K562 (cell line): ENCODE measurements around the gene AP2S1. TPM values are rescaled to one million over a fixed set of nuclear protein-coding genes. Genes with fewer than 3 reads are reported as not detected.
A peak's percentile ranks its signal among the peaks of the same experiment; 100 is the strongest.

ENCODE experiments used
- ATAC-seq: fragments of 200-7000 bp; cut with Tn5 transposase; 3 replicates; pipeline ENCODE4 v1.9.1; 2020; ENCODE audit warnings: moderate library complexity
- BruUV-seq: library from RNA; stranded (reverse); fragments of 400-500 nt; replicated peaks from 2 replicates; lab custom pipeline; 2021; lab: Mats Ljungman, UMichigan
- CTCF ChIA-PET: fragments of 300-600 bp; formaldehyde crosslinking; extraction: SDS; loops from one replicate; lab custom pipeline; 2021; ENCODE audit warnings: low intra/inter-chr PET ratio; lab: Yijun Ruan, JAX
- POLR2A ChIA-PET: fragments of 300-600, 350-650 bp; sonication (Branson Sonifier 250); formaldehyde crosslinking; extraction: SDS; loops from one replicate; lab custom pipeline; 2021; ENCODE audit warnings: antibody characterized with exemption, inconsistent platforms; lab: Yijun Ruan, JAX
- DNase-seq, 4 experiments: peaks; one replicate each; pipeline versions ENCODE4 v3.0.0 to v3.0.0-alpha.2; 2011 to 2018; ENCODE audit warnings: low spot score in 3 of 4, mixed read lengths in 3 of 4; ENCODE audit errors: extremely low read depth in 1 of 4
- FAIRE-seq: peaks from 2 replicates; lab custom pipeline; 2011; peaks lifted over from hg19 to GRCh38; lab: Jason Lieb, UNC
- H2AFZ ChIP-seq: 2 replicates; pipeline ENCODE4 v1.6.0; 2011; ENCODE audit warnings: low read depth, low read length, control low read depth, inconsistent platforms
- H3K27ac ChIP-seq: fragments of 200-600 bp; 3 replicates; pipeline ENCODE4 v1.8.0; 2011; ENCODE audit warnings: low read depth, mild to moderate bottlenecking, control low read depth, inconsistent platforms, low read length, moderate library complexity, mixed read lengths; ENCODE audit errors: extremely low read depth
- H3K27me3 ChIP-seq, 2 experiments: fragments of 300-600 bp in 1 of 2; 2 replicates in 1 of 2; 3 replicates in 1 of 2; pipeline versions ENCODE4 v1.6.0 to v1.8.0; 2011; ENCODE audit warnings: inconsistent platforms in 2 of 2, low read length in 2 of 2, mild to moderate bottlenecking in 1 of 2, mixed read lengths in 1 of 2, moderate library complexity in 1 of 2; ENCODE audit not compliant: control insufficient read depth in 2 of 2, insufficient read depth in 2 of 2
- H3K36me3 ChIP-seq: fragments of 300-600 bp; 3 replicates; pipeline ENCODE4 v1.8.0; 2011; ENCODE audit warnings: mild to moderate bottlenecking, low read length, inconsistent platforms; ENCODE audit not compliant: control insufficient read depth, insufficient read depth
- H3K4me1 ChIP-seq, 2 experiments: fragments of 200-600 bp in 1 of 2; replicated peaks in 1 of 2; 2 replicates in 1 of 2; 3 replicates in 1 of 2; pipeline versions ENCODE4 v1.5.1 to v1.8.0; 2011; ENCODE audit warnings: inconsistent platforms in 2 of 2, low read length in 2 of 2, mild to moderate bottlenecking in 1 of 2, mixed read lengths in 1 of 2, moderate library complexity in 1 of 2; ENCODE audit not compliant: control insufficient read depth in 2 of 2, insufficient read depth in 2 of 2
- H3K4me2 ChIP-seq: 2 replicates; pipeline ENCODE4 v1.6.1; 2011; ENCODE audit warnings: low read length, control low read depth, inconsistent platforms, mixed read lengths; ENCODE audit not compliant: insufficient read depth
- H3K4me3 ChIP-seq: fragments of 200-600 bp; sonication (generic), shearing (Covaris generic); 2 replicates; pipeline ENCODE4 v1.5.1; 2016; ENCODE audit warnings: control low read depth, inconsistent platforms
- H3K79me2 ChIP-seq: fragments of 200-600 bp; 3 replicates; pipeline ENCODE4 v1.8.0; 2011; ENCODE audit warnings: low read length, inconsistent platforms; ENCODE audit not compliant: control insufficient read depth, insufficient read depth
- H3K9ac ChIP-seq, 2 experiments: 2 replicates each; pipeline versions ENCODE4 v1.6.0 to v1.6.1; 2011; ENCODE audit warnings: low read depth in 2 of 2, low read length in 2 of 2, control low read depth in 1 of 2, inconsistent platforms in 1 of 2, mild to moderate bottlenecking in 1 of 2, mixed read lengths in 1 of 2; ENCODE audit not compliant: insufficient read depth in 1 of 2
- H3K9me1 ChIP-seq: one replicate; pipeline ENCODE4 v1.6.0; 2011; ENCODE audit warnings: inconsistent platforms, mild to moderate bottlenecking, low read length, moderate library complexity; ENCODE audit not compliant: control insufficient read depth, insufficient read depth
- H3K9me3 ChIP-seq: replicated peaks from 2 replicates; pipeline ENCODE4 v1.5.1; 2011; ENCODE audit warnings: low read depth, low read length, inconsistent platforms; ENCODE audit not compliant: control insufficient read depth, insufficient read depth
- H4K20me1 ChIP-seq: replicated peaks from 2 replicates; pipeline ENCODE4 v1.6.1; 2011; ENCODE audit warnings: low read length, inconsistent platforms, mixed read lengths; ENCODE audit not compliant: control insufficient read depth, insufficient read depth
- CBX5 ChIP-seq: IDR thresholded peaks from 2 replicates; pipeline ENCODE4 v1.6.1; 2014; ENCODE audit warnings: low read depth, borderline replicate concordance
- CSDE1 ChIP-seq, 2 experiments: fragments of 450-650 bp; IDR thresholded peaks; 2 replicates each; pipeline ENCODE4 v1.6.1; 2016; ENCODE audit warnings: mild to moderate bottlenecking in 1 of 2
- DPF2 ChIP-seq: fragments of 450-650 bp; IDR thresholded peaks from 2 replicates; pipeline ENCODE4 v1.6.1; 2016
- E2F6 ChIP-seq, 2 experiments: IDR thresholded peaks; 2 replicates each; pipeline ENCODE4 v1.6.1; 2011; ENCODE audit warnings: borderline replicate concordance in 1 of 2, control low read depth in 1 of 2, low read depth in 1 of 2, low read length in 1 of 2, mild to moderate bottlenecking in 1 of 2, mixed read lengths in 1 of 2, moderate library complexity in 1 of 2; ENCODE audit not compliant: insufficient read depth in 1 of 2, insufficient read length in 1 of 2, poor library complexity in 1 of 2, severe bottlenecking in 1 of 2; ENCODE audit errors: extremely low read depth in 1 of 2
- JUN ChIP-seq, 2 experiments: sonication (generic) in 1 of 2; formaldehyde crosslinking in 1 of 2; IDR thresholded peaks; 2 replicates each; pipeline versions ENCODE4 v1.6.1 to v1.8.0; 2012 to 2022; ENCODE audit warnings: borderline replicate concordance in 2 of 2, mild to moderate bottlenecking in 2 of 2, improper control_type of control experiment in 1 of 2, low read depth in 1 of 2, low read length in 1 of 2, missing genetic modification reagents in 1 of 2
- KAT2B ChIP-seq: IDR thresholded peaks from one replicate; pipeline ENCODE4 v1.6.1; 2012; ENCODE audit warnings: low read depth, mild to moderate bottlenecking, control low read depth, inconsistent platforms, low read length, moderate library complexity
- KAT7 ChIP-seq: sonication (generic); formaldehyde crosslinking; IDR thresholded peaks from 2 replicates; pipeline ENCODE4 v1.8.0; 2022; ENCODE audit warnings: missing genetic modification reagents, mild to moderate bottlenecking, borderline replicate concordance
- LARP7 ChIP-seq: fragments of 450-650 bp; IDR thresholded peaks from 2 replicates; pipeline ENCODE4 v1.6.1; 2016
- ZNF274 ChIP-seq: IDR thresholded peaks from 2 replicates; pipeline ENCODE4 v1.6.1; 2011; ENCODE audit warnings: low read depth, mild to moderate bottlenecking, low read length, moderate library complexity, borderline replicate concordance
- ZNF431 ChIP-seq: sonication (generic); formaldehyde crosslinking; IDR thresholded peaks from 2 replicates; pipeline ENCODE4 v1.8.0; 2022; ENCODE audit warnings: mild to moderate bottlenecking, missing genetic modification reagents
- WGBS: fragments of 100-300 bp; shearing (Covaris generic); methylation state at CpG from one replicate; pipeline ENCODE4 v1.1.6; 2016; ENCODE audit warnings: low coverage, mixed read lengths; ENCODE audit not compliant: insufficient coverage; ENCODE audit errors: missing lambda C conversion rate; 5-methylcytosine and 5-hydroxymethylcytosine counted together
- in situ Hi-C: fragments of 300-500 bp; cut with MboI; formaldehyde crosslinking; loops from 4 replicates; pipeline ENCODE4 v1.15.0; 2018; ENCODE audit warnings: inconsistent platforms, mixed read lengths
- intact Hi-C: fragments of 100-400 bp; cut with micrococcal nuclease; formaldehyde crosslinking; loops from 2 replicates; pipeline ENCODE4 v1.14.2; 2022
- polyA plus RNA-seq, 8 experiments: library from polyadenylated mRNA; depleted of rRNA in 4 of 8; stranded (reverse) in 5 of 8; unstranded in 3 of 8; fragments of >200 nt; fragmentation: Nextera tagmentation in 2 of 8; fragmentation: Illumina TruSeq in 1 of 8; extraction: Ambion mirVana in 2 of 8; extraction: Trizol in 1 of 8; gene quantifications; 2 replicates each; pipeline versions ENCODE4 v1.2.1 to v1.2.3, GENCODE V29; 2011 to 2014; ENCODE audit warnings: inconsistent platforms in 1 of 8, missing spikeins in 1 of 8
- total RNA-seq, 7 experiments: library from RNA; depleted of rRNA in 6 of 7; stranded (reverse); fragments of >200 nt in 6 of 7; fragmentation: Illumina TruSeq in 2 of 7; extraction: Trizol in 2 of 7; gene quantifications; 2 replicates each; pipeline versions ENCODE4 v1.2.1 to v1.2.3, GENCODE V29; 2011 to 2021; ENCODE audit warnings: low replicate concordance in 1 of 7
- TF ChIP-seq, protein P1 (sequence below): fragments of 250-450 bp; sonication (Bioruptor Pico); IDR thresholded peaks from 2 replicates; pipeline ENCODE4 v1.5.0; 2022; ENCODE audit warnings: mild to moderate bottlenecking

AP2S1 gene
- total and polyA plus RNA-seq, 9 of the 15 experiments (the other 6 are each of a cell fraction or from before 2014, with no cell fraction given), result 32.4 to 294 (median 136) TPM

- no peaks in the 10 kb centered on the region for H3K9me1 ChIP-seq
- no peak overlapping the region for H3K9ac ChIP-seq
- no peak overlapping the region for H3K27ac ChIP-seq
- 91% methylated on average over 13 of the region's 13 CpGs for WGBS
- FAIRE-seq (no peak), DNase-seq (no peak), ATAC-seq (no peak)
- no TSS peak for BruUV-seq
- H3K9me3 ChIP-seq, result no peaks in the 10 kb centered on the region
- POLR2A ChIA-PET, result interaction anchor here (0.7 to 4.3 kb wide), 3 partner anchors 9 to 35 kb away, joined by 3 to 31 read pairs (median 4); no protein-coding TSS in a partner anchor
- peaks cover 13 to 26% of the 10 kb centered on the region in 2 experiments; a peak in 4 of 5 replicates for H3K4me1 ChIP-seq
- H3K4me3 ChIP-seq, result no peak overlapping the region
- no peaks in the 10 kb centered on the region for H4K20me1 ChIP-seq
- H3K4me2 ChIP-seq, result no peak overlapping the region
- H3K36me3 ChIP-seq, result no peaks in the 10 kb centered on the region
- peak overlapping the region; percentile 52 for H2AFZ ChIP-seq
- no peaks in the 10 kb centered on the region for H3K79me2 ChIP-seq
- H3K27me3 ChIP-seq, result no peaks in the 10 kb centered on the region
- intact Hi-C loops, result no loop called here
- CTCF ChIA-PET, result interaction anchor here (0.6 kb wide), 1 partner anchor 31 kb away, joined by 3 read pairs; no protein-coding TSS in a partner anchor
- in situ Hi-C loops, result no loop called here
- TF ChIP-seq, protein P1, sequence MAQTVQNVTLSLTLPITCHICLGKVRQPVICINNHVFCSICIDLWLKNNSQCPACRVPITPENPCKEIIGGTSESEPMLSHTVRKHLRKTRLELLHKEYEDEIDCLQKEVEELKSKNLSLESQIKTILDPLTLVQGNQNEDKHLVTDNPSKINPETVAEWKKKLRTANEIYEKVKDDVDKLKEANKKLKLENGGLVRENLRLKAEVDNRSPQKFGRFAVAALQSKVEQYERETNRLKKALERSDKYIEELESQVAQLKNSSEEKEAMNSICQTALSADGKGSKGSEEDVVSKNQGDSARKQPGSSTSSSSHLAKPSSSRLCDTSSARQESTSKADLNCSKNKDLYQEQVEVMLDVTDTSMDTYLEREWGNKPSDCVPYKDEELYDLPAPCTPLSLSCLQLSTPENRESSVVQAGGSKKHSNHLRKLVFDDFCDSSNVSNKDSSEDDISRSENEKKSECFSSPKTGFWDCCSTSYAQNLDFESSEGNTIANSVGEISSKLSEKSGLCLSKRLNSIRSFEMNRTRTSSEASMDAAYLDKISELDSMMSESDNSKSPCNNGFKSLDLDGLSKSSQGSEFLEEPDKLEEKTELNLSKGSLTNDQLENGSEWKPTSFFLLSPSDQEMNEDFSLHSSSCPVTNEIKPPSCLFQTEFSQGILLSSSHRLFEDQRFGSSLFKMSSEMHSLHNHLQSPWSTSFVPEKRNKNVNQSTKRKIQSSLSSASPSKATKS, result no peak
- TF ChIP-seq ZNF274, result no peak
- no peak for TF ChIP-seq JUN (IDR thresholded peaks at IDR 0.05; ENCODE audit: borderline replicate concordance, low read depth, low read length)
- no peak for TF ChIP-seq JUN (CRISPR knock-in tag; IDR thresholded peaks at IDR 0.05; ENCODE audit: borderline replicate concordance)
- peak; percentile 44 to 46 for TF ChIP-seq E2F6 (IDR thresholded peaks at IDR 0.05; ENCODE audit: borderline replicate concordance in 1 of 2, extremely low read depth in 1 of 2, insufficient read depth in 1 of 2, insufficient read length in 1 of 2, low read depth in 1 of 2, low read length in 1 of 2, poor library complexity in 1 of 2, severe bottlenecking in 1 of 2)
- TF ChIP-seq ZNF431 (CRISPR knock-in tag), result no peak
- TF ChIP-seq CBX5, result no peak
- TF ChIP-seq DPF2, result no peak
- TF ChIP-seq KAT2B, result no peak
- no peak for TF ChIP-seq LARP7
- no peak for TF ChIP-seq KAT7 (CRISPR knock-in tag)
- no peak for TF ChIP-seq CSDE1 (IDR thresholded peaks at IDR 0.05)
These were observed 40.9 kb downstream of the AP2S1 start for GRCh38 chr19:46809534-46810272.
